ENCODE data around the gene WAS.
A peak's percentile ranks its signal among the peaks of the same experiment; 100 is the strongest.

Gene WAS

GRCh38 chrX:48711162-48711928 lies 27.7 kb downstream of the WAS start:
- DNase-seq: no peak

- DNase-seq: no peak
These were observed 28.4 kb downstream of the WAS start for GRCh38 chrX:48711929-48712505.

GRCh38 chrX:48713847-48714246 lies 30.2 kb downstream of the WAS start:
- no peak for DNase-seq

GRCh38 chrX:48714573-48714972 lies 31.0 kb downstream of the WAS start:
- DNase-seq: no peak

- no peak for DNase-seq
These were observed 31.5 kb downstream of the WAS start for GRCh38 chrX:48715072-48715471.

- DNase-seq: no peak
These were observed 32.4 kb downstream of the WAS start for GRCh38 chrX:48715876-48716502.

GRCh38 chrX:48719958-48720357 lies 36.4 kb downstream of the WAS start:
- DNase-seq: no peak

- DNase-seq: no peak
These were observed 37.1 kb downstream of the WAS start for GRCh38 chrX:48720577-48721250.

- DNase-seq: no peak
These were observed 38.3 kb downstream of the WAS start for GRCh38 chrX:48721916-48722315.

- no peak for DNase-seq
These were observed 43.0 kb downstream of the WAS start for GRCh38 chrX:48726596-48726995.

GRCh38 chrX:48728653-48729052 lies 45.1 kb downstream of the WAS start:
- no peak for DNase-seq

GRCh38 chrX:48736303-48736702 lies 52.7 kb downstream of the WAS start:
- no peak for DNase-seq

- no peak for DNase-seq
These were observed 53.2 kb downstream of the WAS start for GRCh38 chrX:48736878-48737212.

- DNase-seq: peak; percentile 27 to 94 (median 85)
These were observed 53.8 kb downstream of the WAS start for GRCh38 chrX:48737213-48737938.

GRCh38 chrX:48737940-48738339 lies 54.3 kb downstream of the WAS start:
- DNase-seq: no peak
